GM12878 (cell line): Measurements from ENCODE around the gene PRTN3. TPM values are rescaled to one million over a fixed set of nuclear protein-coding genes. Genes with fewer than 3 reads are reported as not detected.

Source experiments
- ATAC-seq: fragments of 200-7000 bp; cut with Tn5 transposase; 3 replicates; pipeline ENCODE4 v1.9.1; 2020; ENCODE audit warnings: mild to moderate bottlenecking, moderate library complexity
- BruUV-seq: library from RNA; stranded (reverse); fragments of 400-500 nt; replicated peaks from 2 replicates; lab custom pipeline; 2021; lab: Mats Ljungman, UMichigan
- CTCF ChIA-PET: fragments of 300-600 bp; sonication (Branson Sonifier 250); formaldehyde crosslinking; extraction: SDS; loops from one replicate; lab custom pipeline; 2021; ENCODE audit warnings: inconsistent platforms; lab: Yijun Ruan, JAX
- POLR2A ChIA-PET: fragments of 350-600 bp; formaldehyde crosslinking; extraction: SDS; loops from one replicate; lab custom pipeline; 2021; ENCODE audit warnings: inconsistent platforms; lab: Charles Lee
- RAD21 ChIA-PET: fragments of 300-600 bp; sonication (Branson Sonifier 250); formaldehyde crosslinking; loops from one replicate; lab custom pipeline; 2023; ENCODE audit warnings: antibody characterized with exemption; ENCODE audit not compliant: unreplicated experiment; lab: Charles Lee
- SMC1A ChIA-PET: fragments of 300-600 bp; sonication (Branson Sonifier 250); formaldehyde crosslinking; loops from one replicate; lab custom pipeline; 2023; ENCODE audit not compliant: unreplicated experiment, uncharacterized antibody; lab: Charles Lee
- DNase-seq: peaks from one replicate; pipeline ENCODE4 v3.0.0-alpha.2; 2011; ENCODE audit warnings: low read depth, low spot score
- FAIRE-seq: peaks from 3 replicates; lab custom pipeline; 2011; peaks lifted over from hg19 to GRCh38; lab: Jason Lieb, UNC
- H2AFZ ChIP-seq: 2 replicates; pipeline ENCODE4 v1.6.0; 2011; ENCODE audit warnings: low read depth, low read length, control low read depth; ENCODE audit not compliant: control insufficient read depth
- H3K27ac ChIP-seq: 2 replicates; pipeline ENCODE4 v1.5.1; 2011; ENCODE audit warnings: control low read depth; ENCODE audit not compliant: control insufficient read depth, insufficient read depth
- H3K27me3 ChIP-seq, 2 experiments: replicated peaks in 1 of 2; 2 replicates each; pipeline versions ENCODE4 v1.6.0 to v1.6.1; 2011; ENCODE audit warnings: low read length in 1 of 2; ENCODE audit not compliant: control insufficient read depth in 2 of 2, insufficient read depth in 2 of 2
- H3K36me3 ChIP-seq, 2 experiments: 2 replicates each; pipeline ENCODE4 v1.5.1; 2011; ENCODE audit warnings: low read length in 1 of 2; ENCODE audit not compliant: control insufficient read depth in 2 of 2, insufficient read depth in 2 of 2
- H3K4me1 ChIP-seq: 2 replicates; pipeline ENCODE4 v1.6.1; 2011; ENCODE audit warnings: mild to moderate bottlenecking, low read length, moderate library complexity, mixed read lengths; ENCODE audit not compliant: control insufficient read depth, insufficient read depth
- H3K4me2 ChIP-seq: 2 replicates; pipeline ENCODE4 v1.6.0; 2011; ENCODE audit warnings: control low read depth; ENCODE audit not compliant: control insufficient read depth, insufficient read depth
- H3K4me3 ChIP-seq: fragments of 200-600 bp; sonication (generic); 2 replicates; pipeline ENCODE4 v1.5.1; 2016
- H3K79me2 ChIP-seq: 2 replicates; pipeline ENCODE4 v1.6.0; 2011; ENCODE audit warnings: low read length; ENCODE audit not compliant: control insufficient read depth, insufficient read depth
- H3K9ac ChIP-seq: 2 replicates; pipeline ENCODE4 v1.8.0; 2011; ENCODE audit warnings: low read length, control low read depth, mixed read lengths; ENCODE audit not compliant: control insufficient read depth, insufficient read depth
- H3K9me3 ChIP-seq: replicated peaks from 3 replicates; pipeline ENCODE4 v1.5.1; 2011; ENCODE audit warnings: mild to moderate bottlenecking, low read length; ENCODE audit not compliant: control insufficient read depth, insufficient read depth
- H4K20me1 ChIP-seq: 2 replicates; pipeline ENCODE4 v1.6.0; 2011; ENCODE audit not compliant: control insufficient read depth, insufficient read depth
- BRCA1 ChIP-seq: IDR thresholded peaks from 2 replicates; pipeline ENCODE4 v1.6.1; 2011; ENCODE audit warnings: low read depth, low read length, improper control_type of control experiment
- CEBPB ChIP-seq, 2 experiments: fragments of 150-350 bp in 1 of 2; IDR thresholded peaks; 2 replicates each; pipeline ENCODE4 v1.6.1; 2012 to 2014; ENCODE audit warnings: low read depth in 2 of 2, low read length in 2 of 2, borderline replicate concordance in 1 of 2, inconsistent platforms in 1 of 2
- CREB1 ChIP-seq: IDR thresholded peaks from 2 replicates; pipeline ENCODE4 v1.6.1; 2012; ENCODE audit warnings: low read depth, mild to moderate bottlenecking, inconsistent platforms
- EGR1 ChIP-seq, 2 experiments: IDR thresholded peaks; 1 replicate in 1 of 2; 2 replicates in 1 of 2; pipeline ENCODE4 v1.6.1; 2011 to 2012; ENCODE audit warnings: low read depth in 2 of 2, low read length in 2 of 2, borderline replicate concordance in 1 of 2, mild to moderate bottlenecking in 1 of 2, moderate library complexity in 1 of 2
- HCFC1 ChIP-seq: fragments of 150-350 bp; IDR thresholded peaks from 2 replicates; pipeline ENCODE4 v1.6.1; 2014; ENCODE audit warnings: low read length
- SMARCA5 ChIP-seq: fragments of 450-650 bp; IDR thresholded peaks from 2 replicates; pipeline ENCODE4 v1.6.1; 2017; ENCODE audit warnings: mild to moderate bottlenecking
- WRNIP1 ChIP-seq: IDR thresholded peaks from 2 replicates; pipeline ENCODE4 v1.6.1; 2011; ENCODE audit warnings: low read depth, low read length, improper control_type of control experiment, borderline replicate concordance
- ZSCAN29 ChIP-seq: fragments of 450-650 bp; IDR thresholded peaks from 2 replicates; pipeline ENCODE4 v1.6.1; 2017; ENCODE audit warnings: mild to moderate bottlenecking, moderate library complexity
- WGBS: methylation state at CpG from one replicate; pipeline ENCODE4 v1.1.6; 2016; ENCODE audit warnings: low lambda C conversion rate; ENCODE audit not compliant: insufficient replicate concordance, insufficient coverage; ENCODE audit errors: missing lambda C conversion rate; 5-methylcytosine and 5-hydroxymethylcytosine counted together
- in situ Hi-C: fragments of 300-500 bp; cut with MboI; formaldehyde crosslinking; loops from 9 replicates; pipeline ENCODE4 v1.14.3; 2018; ENCODE audit warnings: mixed read lengths
- intact Hi-C: fragments of 100-400 bp; cut with micrococcal nuclease; formaldehyde crosslinking; loops from one replicate; pipeline ENCODE4 v1.14.2; 2022; ENCODE audit not compliant: unreplicated experiment
- polyA plus RNA-seq, 11 experiments: library from polyadenylated mRNA; depleted of rRNA in 4 of 11; unstranded in 6 of 11; stranded (reverse) in 5 of 11; fragments of >200 nt; fragmentation: Nextera tagmentation in 4 of 11; fragmentation: Illumina TruSeq in 1 of 11; extraction: Ambion mirVana in 4 of 11; extraction: Trizol in 1 of 11; gene quantifications; 1 replicate in 1 of 11; 2 replicates in 10 of 11; pipeline versions ENCODE4 v1.2.1 to v1.2.3, GENCODE V29; 2011 to 2016; ENCODE audit warnings: inconsistent platforms in 2 of 11, missing spikeins in 2 of 11, low read depth in 1 of 11
- total RNA-seq, 4 experiments: library from RNA; depleted of rRNA in 3 of 4; stranded (reverse); fragments of >200 nt in 3 of 4; fragmentation: Illumina TruSeq in 1 of 4; extraction: Trizol in 1 of 4; gene quantifications; 2 replicates each; pipeline versions ENCODE4 v1.2.1 to v1.2.3, GENCODE V29; 2013 to 2021
- TF ChIP-seq, protein P1 (sequence below): IDR thresholded peaks from 2 replicates; pipeline ENCODE4 v1.6.1; 2012; ENCODE audit warnings: mild to moderate bottlenecking, low read depth, low read length
- TF ChIP-seq, protein P2 (sequence below): fragments of 450-650 bp; formaldehyde crosslinking; IDR thresholded peaks from 2 replicates; pipeline ENCODE4 v1.4.0; 2020; ENCODE audit warnings: mild to moderate bottlenecking, moderate library complexity
- TF ChIP-seq, protein P3 (sequence below): IDR thresholded peaks from 2 replicates; pipeline ENCODE4 v1.6.1; 2011; ENCODE audit warnings: borderline replicate concordance, low read depth, mild to moderate bottlenecking, moderate library complexity, mixed read lengths, low read length; ENCODE audit not compliant: insufficient read depth; ENCODE audit errors: extremely low read length

The PRTN3 gene
- total and polyA plus RNA-seq, 10 of the 15 experiments (the other 5 are each of a cell fraction or from before 2014, with no cell fraction given): 0.08 TPM; not detected in 9

- intact Hi-C loops: no loop called here
- ChIA-PET RAD21 (no interaction called here), SMC1A (interaction anchor here (0.7 kb wide), 1 partner anchor 17 kb away, joined by 4 read pairs; no protein-coding TSS in a partner anchor), POLR2A (no interaction called here), CTCF (no interaction called here)
- Histone ChIP-seq H3K27ac (no peak overlapping the region), H3K4me3 (no peak overlapping the region), H4K20me1 (no peaks in the 10 kb centered on the region), H3K4me1 (no peaks in the 10 kb centered on the region), H3K27me3 (no peaks in the 10 kb centered on the region), H3K9ac (no peak overlapping the region), H3K79me2 (no peaks in the 10 kb centered on the region), H2AFZ (no peak overlapping the region), H3K36me3 (no peaks in the 10 kb centered on the region; a peak in 2 of 4 replicates), H3K4me2 (no peak overlapping the region)
- WGBS: 2% methylated on average over 6 of the region's 13 CpGs
- no peak for FAIRE-seq
- no TSS peak for BruUV-seq
- ATAC-seq: peak; percentile 93
- in situ Hi-C loops: no loop called here
- TF ChIP-seq HCFC1 (no peak), EGR1 (IDR thresholded peaks at IDR 0.05; ENCODE audit: borderline replicate concordance in 1 of 2, low read depth in 2 of 2, low read length in 2 of 2) (no peak), CREB1 (no peak), CEBPB (IDR thresholded peaks at IDR 0.05; ENCODE audit: borderline replicate concordance in 1 of 2, low read depth in 2 of 2, low read length in 2 of 2) (no peak), BRCA1 (no peak), ZSCAN29 (no peak), SMARCA5 (no peak), WRNIP1 (no peak)
- TF ChIP-seq, protein P1, sequence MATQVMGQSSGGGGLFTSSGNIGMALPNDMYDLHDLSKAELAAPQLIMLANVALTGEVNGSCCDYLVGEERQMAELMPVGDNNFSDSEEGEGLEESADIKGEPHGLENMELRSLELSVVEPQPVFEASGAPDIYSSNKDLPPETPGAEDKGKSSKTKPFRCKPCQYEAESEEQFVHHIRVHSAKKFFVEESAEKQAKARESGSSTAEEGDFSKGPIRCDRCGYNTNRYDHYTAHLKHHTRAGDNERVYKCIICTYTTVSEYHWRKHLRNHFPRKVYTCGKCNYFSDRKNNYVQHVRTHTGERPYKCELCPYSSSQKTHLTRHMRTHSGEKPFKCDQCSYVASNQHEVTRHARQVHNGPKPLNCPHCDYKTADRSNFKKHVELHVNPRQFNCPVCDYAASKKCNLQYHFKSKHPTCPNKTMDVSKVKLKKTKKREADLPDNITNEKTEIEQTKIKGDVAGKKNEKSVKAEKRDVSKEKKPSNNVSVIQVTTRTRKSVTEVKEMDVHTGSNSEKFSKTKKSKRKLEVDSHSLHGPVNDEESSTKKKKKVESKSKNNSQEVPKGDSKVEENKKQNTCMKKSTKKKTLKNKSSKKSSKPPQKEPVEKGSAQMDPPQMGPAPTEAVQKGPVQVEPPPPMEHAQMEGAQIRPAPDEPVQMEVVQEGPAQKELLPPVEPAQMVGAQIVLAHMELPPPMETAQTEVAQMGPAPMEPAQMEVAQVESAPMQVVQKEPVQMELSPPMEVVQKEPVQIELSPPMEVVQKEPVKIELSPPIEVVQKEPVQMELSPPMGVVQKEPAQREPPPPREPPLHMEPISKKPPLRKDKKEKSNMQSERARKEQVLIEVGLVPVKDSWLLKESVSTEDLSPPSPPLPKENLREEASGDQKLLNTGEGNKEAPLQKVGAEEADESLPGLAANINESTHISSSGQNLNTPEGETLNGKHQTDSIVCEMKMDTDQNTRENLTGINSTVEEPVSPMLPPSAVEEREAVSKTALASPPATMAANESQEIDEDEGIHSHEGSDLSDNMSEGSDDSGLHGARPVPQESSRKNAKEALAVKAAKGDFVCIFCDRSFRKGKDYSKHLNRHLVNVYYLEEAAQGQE: no peak
- TF ChIP-seq, protein P2, sequence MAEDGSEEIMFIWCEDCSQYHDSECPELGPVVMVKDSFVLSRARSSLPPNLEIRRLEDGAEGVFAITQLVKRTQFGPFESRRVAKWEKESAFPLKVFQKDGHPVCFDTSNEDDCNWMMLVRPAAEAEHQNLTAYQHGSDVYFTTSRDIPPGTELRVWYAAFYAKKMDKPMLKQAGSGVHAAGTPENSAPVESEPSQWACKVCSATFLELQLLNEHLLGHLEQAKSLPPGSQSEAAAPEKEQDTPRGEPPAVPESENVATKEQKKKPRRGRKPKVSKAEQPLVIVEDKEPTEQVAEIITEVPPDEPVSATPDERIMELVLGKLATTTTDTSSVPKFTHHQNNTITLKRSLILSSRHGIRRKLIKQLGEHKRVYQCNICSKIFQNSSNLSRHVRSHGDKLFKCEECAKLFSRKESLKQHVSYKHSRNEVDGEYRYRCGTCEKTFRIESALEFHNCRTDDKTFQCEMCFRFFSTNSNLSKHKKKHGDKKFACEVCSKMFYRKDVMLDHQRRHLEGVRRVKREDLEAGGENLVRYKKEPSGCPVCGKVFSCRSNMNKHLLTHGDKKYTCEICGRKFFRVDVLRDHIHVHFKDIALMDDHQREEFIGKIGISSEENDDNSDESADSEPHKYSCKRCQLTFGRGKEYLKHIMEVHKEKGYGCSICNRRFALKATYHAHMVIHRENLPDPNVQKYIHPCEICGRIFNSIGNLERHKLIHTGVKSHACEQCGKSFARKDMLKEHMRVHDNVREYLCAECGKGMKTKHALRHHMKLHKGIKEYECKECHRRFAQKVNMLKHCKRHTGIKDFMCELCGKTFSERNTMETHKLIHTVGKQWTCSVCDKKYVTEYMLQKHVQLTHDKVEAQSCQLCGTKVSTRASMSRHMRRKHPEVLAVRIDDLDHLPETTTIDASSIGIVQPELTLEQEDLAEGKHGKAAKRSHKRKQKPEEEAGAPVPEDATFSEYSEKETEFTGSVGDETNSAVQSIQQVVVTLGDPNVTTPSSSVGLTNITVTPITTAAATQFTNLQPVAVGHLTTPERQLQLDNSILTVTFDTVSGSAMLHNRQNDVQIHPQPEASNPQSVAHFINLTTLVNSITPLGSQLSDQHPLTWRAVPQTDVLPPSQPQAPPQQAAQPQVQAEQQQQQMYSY: no peak
- TF ChIP-seq, protein P3, sequence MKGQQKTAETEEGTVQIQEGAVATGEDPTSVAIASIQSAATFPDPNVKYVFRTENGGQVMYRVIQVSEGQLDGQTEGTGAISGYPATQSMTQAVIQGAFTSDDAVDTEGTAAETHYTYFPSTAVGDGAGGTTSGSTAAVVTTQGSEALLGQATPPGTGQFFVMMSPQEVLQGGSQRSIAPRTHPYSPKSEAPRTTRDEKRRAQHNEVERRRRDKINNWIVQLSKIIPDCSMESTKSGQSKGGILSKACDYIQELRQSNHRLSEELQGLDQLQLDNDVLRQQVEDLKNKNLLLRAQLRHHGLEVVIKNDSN: no peak
- TF ChIP-seq, all 136 proteins: peak for 0
- peak; percentile 32 for DNase-seq
- no peaks in the 10 kb centered on the region for H3K9me3 ChIP-seq
These were observed 32.3 kb downstream of the PRTN3 start for GRCh38 chr19:873084-873483.
